HepG2 (cell line): ENCODE data around the gene IGLON5. TPM values are rescaled to one million over a fixed set of nuclear protein-coding genes. Genes with fewer than 3 reads are reported as not detected.

ENCODE experiments used
- ATAC-seq: fragments of 200-7000 bp; cut with Tn5 transposase; 3 replicates; pipeline ENCODE4 v1.9.1; 2020; ENCODE audit warnings: mild to moderate bottlenecking, moderate library complexity
- BruUV-seq: library from RNA; stranded (reverse); fragments of 400-500 nt; replicated peaks from 2 replicates; lab custom pipeline; 2021; lab: Mats Ljungman, UMichigan
- CTCF ChIA-PET: fragments of 300-600 bp; formaldehyde crosslinking; extraction: SDS; loops from one replicate; lab custom pipeline; 2021; ENCODE audit warnings: low total read pairs, inconsistent platforms, low intra/inter-chr PET ratio; lab: Yijun Ruan, JAX
- POLR2A ChIA-PET: fragments of 350-600 bp; sonication (Branson Sonifier 250); formaldehyde crosslinking; loops from one replicate; lab custom pipeline; 2020; ENCODE audit warnings: antibody characterized with exemption, inconsistent platforms; lab: Yijun Ruan, JAX
- DNase-seq: peaks from one replicate; pipeline ENCODE4 v3.0.0-alpha.2; 2015; ENCODE audit warnings: low spot score
- FAIRE-seq: peaks from 3 replicates; lab custom pipeline; 2011; peaks lifted over from hg19 to GRCh38; lab: Jason Lieb, UNC
- H2AFZ ChIP-seq: one replicate; pipeline ENCODE4 v1.6.1; 2011; ENCODE audit warnings: low read length, inconsistent platforms
- H3K27ac ChIP-seq: fragments of 300-600 bp; 3 replicates; pipeline ENCODE4 v1.8.0; 2011; ENCODE audit warnings: mixed run types, mild to moderate bottlenecking, mixed read lengths, low read length, inconsistent platforms; ENCODE audit not compliant: insufficient read depth; ENCODE audit errors: extremely low read length
- H3K27me3 ChIP-seq, 2 experiments: fragments of 200-600 bp in 1 of 2; 2 replicates in 1 of 2; 3 replicates in 1 of 2; pipeline versions ENCODE4 v1.6.0 to v1.8.0; 2011; ENCODE audit warnings: low read length in 2 of 2, mild to moderate bottlenecking in 2 of 2, moderate library complexity in 2 of 2, inconsistent platforms in 1 of 2; ENCODE audit not compliant: insufficient read depth in 2 of 2, control insufficient read depth in 1 of 2
- H3K36me3 ChIP-seq, 2 experiments: fragments of 200-600 bp in 1 of 2; replicated peaks in 1 of 2; 2 replicates in 1 of 2; 3 replicates in 1 of 2; pipeline versions ENCODE4 v1.5.1 to v1.8.0; 2011; ENCODE audit warnings: low read length in 2 of 2, inconsistent platforms in 1 of 2; ENCODE audit not compliant: insufficient read depth in 2 of 2, control insufficient read depth in 1 of 2
- H3K4me1 ChIP-seq: 2 replicates; pipeline ENCODE4 v1.5.1; 2012; ENCODE audit warnings: low read length, inconsistent platforms; ENCODE audit not compliant: insufficient read depth
- H3K4me2 ChIP-seq: 2 replicates; pipeline ENCODE4 v1.6.0; 2011; ENCODE audit warnings: low read depth, low read length, inconsistent platforms
- H3K4me3 ChIP-seq, 3 experiments: fragments of 200-600 bp in 1 of 3; sonication (generic), shearing (Covaris generic) in 1 of 3; replicated peaks in 1 of 3; 2 replicates each; pipeline ENCODE4 v1.5.1; 2011 to 2016; ENCODE audit warnings: low read length in 3 of 3, inconsistent platforms in 2 of 3, low read depth in 2 of 3, mild to moderate bottlenecking in 2 of 3, control low read depth in 1 of 3, mixed read lengths in 1 of 3; ENCODE audit not compliant: insufficient read depth in 1 of 3
- H3K79me2 ChIP-seq: one replicate; pipeline ENCODE4 v1.6.1; 2011; ENCODE audit warnings: low read length, inconsistent platforms; ENCODE audit not compliant: insufficient read depth
- H3K9ac ChIP-seq: 2 replicates; pipeline ENCODE4 v1.6.0; 2011; ENCODE audit warnings: mild to moderate bottlenecking, low read depth, low read length, inconsistent platforms; ENCODE audit not compliant: insufficient read depth
- H3K9me3 ChIP-seq: 2 replicates; pipeline ENCODE4 v1.5.1; 2012; ENCODE audit warnings: mild to moderate bottlenecking, low read length
- H4K20me1 ChIP-seq: 2 replicates; pipeline ENCODE4 v1.6.0; 2011; ENCODE audit warnings: inconsistent platforms, mild to moderate bottlenecking, low read length, moderate library complexity; ENCODE audit not compliant: insufficient read depth
- HNF4G ChIP-seq, 2 experiments: sonication (generic) in 1 of 2; formaldehyde crosslinking in 1 of 2; IDR thresholded peaks; 2 replicates each; pipeline versions ENCODE4 v1.4.0 to v1.6.1; 2011 to 2020; ENCODE audit warnings: borderline replicate concordance in 2 of 2, low read depth in 2 of 2, mild to moderate bottlenecking in 2 of 2, low read length in 1 of 2, missing genetic modification reagents in 1 of 2, moderate library complexity in 1 of 2
- KDM5B ChIP-seq: sonication (generic); formaldehyde crosslinking; IDR thresholded peaks from 2 replicates; pipeline ENCODE4 v1.4.0; 2020; ENCODE audit warnings: missing genetic modification reagents, mild to moderate bottlenecking, borderline replicate concordance
- NR2F1 ChIP-seq, 2 experiments: fragments of 450-650 bp in 1 of 2; formaldehyde crosslinking in 1 of 2; IDR thresholded peaks; 2 replicates each; pipeline versions ENCODE4 v1.5.0 to v1.6.1; 2016 to 2020; ENCODE audit warnings: mild to moderate bottlenecking in 1 of 2, missing compliant biosample characterization in 1 of 2, missing genetic modification reagents in 1 of 2, moderate library complexity in 1 of 2
- SIX4 ChIP-seq: sonication (generic); formaldehyde crosslinking; IDR thresholded peaks from 2 replicates; pipeline ENCODE4 v1.4.0; 2020; ENCODE audit warnings: missing genetic modification reagents
- SMAD1 ChIP-seq: sonication (generic); formaldehyde crosslinking; IDR thresholded peaks from 2 replicates; pipeline ENCODE4 v1.4.0; 2020; ENCODE audit warnings: missing genetic modification reagents, low read depth, mild to moderate bottlenecking, borderline replicate concordance
- SMARCC2 ChIP-seq: fragments of 450-650 bp; IDR thresholded peaks from 2 replicates; pipeline ENCODE4 v1.6.1; 2017; ENCODE audit warnings: antibody characterized with exemption, mild to moderate bottlenecking
- SMC3 ChIP-seq: IDR thresholded peaks from 2 replicates; pipeline ENCODE4 v1.6.1; 2011; ENCODE audit warnings: low read length, improper control_type of control experiment
- STAG1 ChIP-seq: sonication (generic); formaldehyde crosslinking; IDR thresholded peaks from 2 replicates; pipeline ENCODE4 v1.4.0; 2020; ENCODE audit warnings: missing genetic modification reagents
- WGBS: methylation state at CpG from one replicate; pipeline ENCODE4 v1.1.6; 2017; ENCODE audit warnings: low lambda C conversion rate; 5-methylcytosine and 5-hydroxymethylcytosine counted together
- in situ Hi-C: cut with HindIII; loops from 2 replicates; pipeline ENCODE4 v1.10.0; 2017; ENCODE audit warnings: low pct_unique_long_range_greater_than_20kb; ENCODE audit not compliant: extremely low pct_ligation_motif_present
- intact Hi-C: fragments of 100-400 bp; cut with micrococcal nuclease; formaldehyde crosslinking; loops from one replicate; pipeline ENCODE4 v1.10.0; 2022; ENCODE audit not compliant: unreplicated experiment
- polyA plus RNA-seq, 8 experiments: library from polyadenylated mRNA; depleted of rRNA in 3 of 8; stranded (reverse) in 7 of 8; unstranded in 1 of 8; fragments of >200 nt; fragmentation: Illumina TruSeq in 4 of 8; extraction: Trizol in 4 of 8; gene quantifications; 2 replicates each; pipeline versions ENCODE4 v1.2.1 to v1.2.3, GENCODE V29; 2011 to 2016; ENCODE audit warnings: low read depth in 4 of 8, missing spikeins in 1 of 8, mixed read lengths in 1 of 8; ENCODE audit not compliant: insufficient read depth in 1 of 8
- total RNA-seq, 5 experiments: library from RNA; depleted of rRNA; stranded (reverse); fragments of >200 nt; fragmentation: Illumina TruSeq; extraction: Trizol; gene quantifications; 2 replicates each; pipeline ENCODE4 v1.2.3, GENCODE V29; 2016; ENCODE audit warnings: low read depth in 1 of 5
- TF ChIP-seq, protein P1 (sequence below), 2 experiments: fragments of 450-650 bp in 1 of 2; sonication (generic) in 1 of 2; formaldehyde crosslinking; IDR thresholded peaks; 2 replicates each; pipeline versions ENCODE4 v1.5.0 to v1.8.0; 2020 to 2022; ENCODE audit warnings: mild to moderate bottlenecking in 1 of 2, missing genetic modification reagents in 1 of 2
- TF ChIP-seq, protein P2 (sequence below): sonication (generic); formaldehyde crosslinking; IDR thresholded peaks from 2 replicates; pipeline ENCODE4 v1.8.0; 2023; ENCODE audit warnings: mild to moderate bottlenecking, missing genetic modification reagents
- TF ChIP-seq, protein P3 (sequence below): sonication (generic); formaldehyde crosslinking; IDR thresholded peaks from 2 replicates; pipeline ENCODE4 v1.5.1; 2020; ENCODE audit warnings: mild to moderate bottlenecking, missing genetic modification reagents, borderline replicate concordance
- TF ChIP-seq, protein P4 (sequence below): sonication (generic); formaldehyde crosslinking; IDR thresholded peaks from 2 replicates; pipeline ENCODE4 v1.5.0; 2020; ENCODE audit warnings: mild to moderate bottlenecking, missing genetic modification reagents, moderate library complexity

Gene IGLON5
- total and polyA plus RNA-seq, 2 of the 13 experiments (the other 11 are each of a cell fraction or from before 2014, with no cell fraction given) = 0.04 to 5.7 TPM

DNA sequence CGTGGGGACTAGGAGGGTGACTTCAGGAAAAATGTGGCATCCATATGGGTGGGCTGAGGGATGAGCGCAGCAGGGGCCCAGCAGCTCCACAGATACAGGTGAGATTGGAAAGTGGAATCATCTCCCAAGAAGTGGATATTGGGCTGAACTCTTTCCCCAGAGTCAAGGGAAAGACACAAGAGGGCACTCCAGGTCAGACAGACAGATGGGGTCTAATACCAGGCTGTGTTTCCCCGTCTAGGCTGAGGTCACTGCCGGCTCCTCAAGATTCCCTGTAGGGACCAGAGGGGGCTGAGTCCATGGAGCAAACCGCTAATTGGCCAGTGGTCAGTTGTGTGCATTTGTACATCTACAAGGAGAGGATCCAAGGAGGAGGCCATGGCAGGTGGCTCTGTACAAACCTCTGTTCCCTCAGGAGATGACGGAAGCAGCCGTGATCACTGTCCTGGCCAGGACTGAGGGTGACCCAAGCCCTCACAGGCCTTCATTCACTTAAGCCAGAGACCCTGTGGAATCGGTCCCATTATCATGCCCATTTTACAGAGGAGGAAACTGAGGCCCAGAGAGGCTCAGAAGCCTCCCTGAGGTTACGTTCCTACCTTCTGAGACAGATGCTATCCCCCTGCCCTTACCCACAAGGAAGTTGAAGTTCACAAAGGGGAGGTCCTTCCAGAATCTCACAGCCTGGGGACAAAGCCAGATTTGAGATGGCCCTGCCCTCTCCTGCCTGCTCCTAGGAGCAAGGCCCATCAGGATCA lies 14.9 kb upstream of the IGLON5 start:
- Histone ChIP-seq H3K79me2 (no peaks in the 10 kb centered on the region), H3K4me2 (no peak overlapping the region), H3K36me3 (no peaks in the 10 kb centered on the region), H3K27ac (no peak overlapping the region), H3K9me3 (no peaks in the 10 kb centered on the region), H3K4me3 (no peak overlapping the region), H2AFZ (no peak overlapping the region), H4K20me1 (no peaks in the 10 kb centered on the region), H3K27me3 (peaks cover 5 to 61% of the 10 kb centered on the region in 2 experiments; a peak in 4 of 5 replicates), H3K9ac (no peak overlapping the region), H3K4me1 (no peaks in the 10 kb centered on the region)
- 12% methylated on average over 7 of the region's 9 CpGs for WGBS
- POLR2A ChIA-PET = no interaction called here
- ATAC-seq (peak; percentile 67), DNase-seq (peak; percentile 23), FAIRE-seq (no peak)
- CTCF ChIA-PET = interaction anchor here (1.3 kb wide), 1 partner anchor 111 kb away, joined by 3 read pairs; no protein-coding TSS in a partner anchor
- no TSS peak for BruUV-seq
- in situ Hi-C loops (loop anchor here (25.0 kb wide), 1 partner anchor 341 kb away; the partner anchor contains the start of genes SIGLEC14 and SIGLEC5), intact Hi-C loops (no loop called here)
- TF ChIP-seq, protein P1, sequence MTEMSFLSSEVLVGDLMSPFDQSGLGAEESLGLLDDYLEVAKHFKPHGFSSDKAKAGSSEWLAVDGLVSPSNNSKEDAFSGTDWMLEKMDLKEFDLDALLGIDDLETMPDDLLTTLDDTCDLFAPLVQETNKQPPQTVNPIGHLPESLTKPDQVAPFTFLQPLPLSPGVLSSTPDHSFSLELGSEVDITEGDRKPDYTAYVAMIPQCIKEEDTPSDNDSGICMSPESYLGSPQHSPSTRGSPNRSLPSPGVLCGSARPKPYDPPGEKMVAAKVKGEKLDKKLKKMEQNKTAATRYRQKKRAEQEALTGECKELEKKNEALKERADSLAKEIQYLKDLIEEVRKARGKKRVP (CRISPR knock-in tag; IDR thresholded peaks at IDR 0.05) = no peak
- TF ChIP-seq, protein P2, sequence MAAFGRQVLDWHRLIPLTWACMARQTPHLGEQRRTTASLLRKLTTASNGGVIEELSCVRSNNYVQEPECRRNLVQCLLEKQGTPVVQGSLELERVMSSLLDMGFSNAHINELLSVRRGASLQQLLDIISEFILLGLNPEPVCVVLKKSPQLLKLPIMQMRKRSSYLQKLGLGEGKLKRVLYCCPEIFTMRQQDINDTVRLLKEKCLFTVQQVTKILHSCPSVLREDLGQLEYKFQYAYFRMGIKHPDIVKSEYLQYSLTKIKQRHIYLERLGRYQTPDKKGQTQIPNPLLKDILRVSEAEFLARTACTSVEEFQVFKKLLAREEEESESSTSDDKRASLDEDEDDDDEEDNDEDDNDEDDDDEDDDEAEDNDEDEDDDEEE (CRISPR knock-in tag) = no peak
- TF ChIP-seq, protein P3, sequence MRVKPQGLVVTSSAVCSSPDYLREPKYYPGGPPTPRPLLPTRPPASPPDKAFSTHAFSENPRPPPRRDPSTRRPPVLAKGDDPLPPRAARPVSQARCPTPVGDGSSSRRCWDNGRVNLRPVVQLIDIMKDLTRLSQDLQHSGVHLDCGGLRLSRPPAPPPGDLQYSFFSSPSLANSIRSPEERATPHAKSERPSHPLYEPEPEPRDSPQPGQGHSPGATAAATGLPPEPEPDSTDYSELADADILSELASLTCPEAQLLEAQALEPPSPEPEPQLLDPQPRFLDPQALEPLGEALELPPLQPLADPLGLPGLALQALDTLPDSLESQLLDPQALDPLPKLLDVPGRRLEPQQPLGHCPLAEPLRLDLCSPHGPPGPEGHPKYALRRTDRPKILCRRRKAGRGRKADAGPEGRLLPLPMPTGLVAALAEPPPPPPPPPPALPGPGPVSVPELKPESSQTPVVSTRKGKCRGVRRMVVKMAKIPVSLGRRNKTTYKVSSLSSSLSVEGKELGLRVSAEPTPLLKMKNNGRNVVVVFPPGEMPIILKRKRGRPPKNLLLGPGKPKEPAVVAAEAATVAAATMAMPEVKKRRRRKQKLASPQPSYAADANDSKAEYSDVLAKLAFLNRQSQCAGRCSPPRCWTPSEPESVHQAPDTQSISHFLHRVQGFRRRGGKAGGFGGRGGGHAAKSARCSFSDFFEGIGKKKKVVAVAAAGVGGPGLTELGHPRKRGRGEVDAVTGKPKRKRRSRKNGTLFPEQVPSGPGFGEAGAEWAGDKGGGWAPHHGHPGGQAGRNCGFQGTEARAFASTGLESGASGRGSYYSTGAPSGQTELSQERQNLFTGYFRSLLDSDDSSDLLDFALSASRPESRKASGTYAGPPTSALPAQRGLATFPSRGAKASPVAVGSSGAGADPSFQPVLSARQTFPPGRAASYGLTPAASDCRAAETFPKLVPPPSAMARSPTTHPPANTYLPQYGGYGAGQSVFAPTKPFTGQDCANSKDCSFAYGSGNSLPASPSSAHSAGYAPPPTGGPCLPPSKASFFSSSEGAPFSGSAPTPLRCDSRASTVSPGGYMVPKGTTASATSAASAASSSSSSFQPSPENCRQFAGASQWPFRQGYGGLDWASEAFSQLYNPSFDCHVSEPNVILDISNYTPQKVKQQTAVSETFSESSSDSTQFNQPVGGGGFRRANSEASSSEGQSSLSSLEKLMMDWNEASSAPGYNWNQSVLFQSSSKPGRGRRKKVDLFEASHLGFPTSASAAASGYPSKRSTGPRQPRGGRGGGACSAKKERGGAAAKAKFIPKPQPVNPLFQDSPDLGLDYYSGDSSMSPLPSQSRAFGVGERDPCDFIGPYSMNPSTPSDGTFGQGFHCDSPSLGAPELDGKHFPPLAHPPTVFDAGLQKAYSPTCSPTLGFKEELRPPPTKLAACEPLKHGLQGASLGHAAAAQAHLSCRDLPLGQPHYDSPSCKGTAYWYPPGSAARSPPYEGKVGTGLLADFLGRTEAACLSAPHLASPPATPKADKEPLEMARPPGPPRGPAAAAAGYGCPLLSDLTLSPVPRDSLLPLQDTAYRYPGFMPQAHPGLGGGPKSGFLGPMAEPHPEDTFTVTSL (CRISPR knock-in tag) = no peak
- TF ChIP-seq STAG1 (CRISPR knock-in tag) (peak; percentile 71), SMAD1 (no peak), NR2F1 (CRISPR knock-in tag; IDR thresholded peaks at IDR 0.05) (no peak), SMARCC2 (no peak), HNF4G (IDR thresholded peaks at IDR 0.05; ENCODE audit: borderline replicate concordance, low read depth, low read length) (no peak), HNF4G (CRISPR knock-in tag; IDR thresholded peaks at IDR 0.05; ENCODE audit: borderline replicate concordance, low read depth) (no peak), SIX4 (no peak), KDM5B (CRISPR knock-in tag) (no peak), SMC3 (peak; percentile 17; the same call in 1 of the 2 replicates)
- TF ChIP-seq, protein P4, sequence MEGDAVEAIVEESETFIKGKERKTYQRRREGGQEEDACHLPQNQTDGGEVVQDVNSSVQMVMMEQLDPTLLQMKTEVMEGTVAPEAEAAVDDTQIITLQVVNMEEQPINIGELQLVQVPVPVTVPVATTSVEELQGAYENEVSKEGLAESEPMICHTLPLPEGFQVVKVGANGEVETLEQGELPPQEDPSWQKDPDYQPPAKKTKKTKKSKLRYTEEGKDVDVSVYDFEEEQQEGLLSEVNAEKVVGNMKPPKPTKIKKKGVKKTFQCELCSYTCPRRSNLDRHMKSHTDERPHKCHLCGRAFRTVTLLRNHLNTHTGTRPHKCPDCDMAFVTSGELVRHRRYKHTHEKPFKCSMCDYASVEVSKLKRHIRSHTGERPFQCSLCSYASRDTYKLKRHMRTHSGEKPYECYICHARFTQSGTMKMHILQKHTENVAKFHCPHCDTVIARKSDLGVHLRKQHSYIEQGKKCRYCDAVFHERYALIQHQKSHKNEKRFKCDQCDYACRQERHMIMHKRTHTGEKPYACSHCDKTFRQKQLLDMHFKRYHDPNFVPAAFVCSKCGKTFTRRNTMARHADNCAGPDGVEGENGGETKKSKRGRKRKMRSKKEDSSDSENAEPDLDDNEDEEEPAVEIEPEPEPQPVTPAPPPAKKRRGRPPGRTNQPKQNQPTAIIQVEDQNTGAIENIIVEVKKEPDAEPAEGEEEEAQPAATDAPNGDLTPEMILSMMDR = peak; percentile 57
